Right cardiac atrium (tissue), 5 donors: Measurements from ENCODE around the gene WSB1. TPM values are rescaled to one million over a fixed set of nuclear protein-coding genes. Genes with fewer than 3 reads are reported as not detected.
A peak's percentile ranks its signal among the peaks of the same experiment; 100 is the strongest.

ENCODE experiments used
- ATAC-seq, 2 donors: fragments of 200-7000 bp; cut with Tn5 transposase; one replicate each; pipeline versions ENCODE4 v1.8.0 to v1.9.1; 2020; ENCODE audit warnings: moderate library complexity in 2 of 2, mild to moderate bottlenecking in 1 of 2
- DNase-seq, 3 donors: peaks; one replicate each; pipeline ENCODE4 v3.0.0-alpha.2; 2020
- H3K27ac ChIP-seq: one replicate; pipeline ENCODE4 v1.5.1; 2013; ENCODE audit warnings: mild to moderate bottlenecking, low read length, control low read depth, moderate library complexity
- H3K27me3 ChIP-seq: one replicate; pipeline ENCODE4 v1.6.1; 2013; ENCODE audit not compliant: control insufficient read depth, insufficient read depth
- H3K4me1 ChIP-seq: one replicate; pipeline ENCODE4 v1.6.1; 2013; ENCODE audit warnings: low read length; ENCODE audit not compliant: control insufficient read depth, insufficient read depth
- H3K4me3 ChIP-seq: one replicate; pipeline ENCODE4 v1.5.1; 2013; ENCODE audit warnings: low read length, control low read depth
- H3K9me3 ChIP-seq: one replicate; pipeline ENCODE4 v1.6.1; 2013; ENCODE audit warnings: low read length; ENCODE audit not compliant: control insufficient read depth
- WGBS: extraction: QIAGEN DNeasy Blood & Tissue Kit; methylation state at CpG from one replicate; pipeline ENCODE4 v1.1.7; 2013; 5-methylcytosine and 5-hydroxymethylcytosine counted together
- intact Hi-C, 4 donors: fragments of 100-400 bp; cut with DNase I; formaldehyde crosslinking; loops; one replicate each; pipeline versions ENCODE4 v1.11.0 to v1.14.0; 2022 to 2023
- polyA plus RNA-seq: library from polyadenylated mRNA; stranded (reverse); fragments of 200-250 nt; gene quantifications from one replicate; pipeline ENCODE4 v1.2.3, GENCODE V29; 2013
- total RNA-seq, 4 donors: library from RNA; stranded (reverse); fragmentation: NEBNext Ultra II Directional; extraction: Animal tissue kit (Norgen Biotek cat#: 25700); gene quantifications; one replicate each; pipeline ENCODE4 v1.2.1, GENCODE V29; 2021
- donor health status: healthy with polysubstance abuse.
- donor health status: DM: no; HTN: yes; CAD: no.
- donor health status: DM: no; HTN: no; CAD: no.
- donor health status: DM: no; HTN: yes; CAD: no; lungs with severe emphysema.
- donor health status: DM: yes; HTN: yes; CAD: no.

The WSB1 gene
- total and polyA plus RNA-seq, 5 donors: 65.6 to 130 (median 83.4) TPM

DNA sequence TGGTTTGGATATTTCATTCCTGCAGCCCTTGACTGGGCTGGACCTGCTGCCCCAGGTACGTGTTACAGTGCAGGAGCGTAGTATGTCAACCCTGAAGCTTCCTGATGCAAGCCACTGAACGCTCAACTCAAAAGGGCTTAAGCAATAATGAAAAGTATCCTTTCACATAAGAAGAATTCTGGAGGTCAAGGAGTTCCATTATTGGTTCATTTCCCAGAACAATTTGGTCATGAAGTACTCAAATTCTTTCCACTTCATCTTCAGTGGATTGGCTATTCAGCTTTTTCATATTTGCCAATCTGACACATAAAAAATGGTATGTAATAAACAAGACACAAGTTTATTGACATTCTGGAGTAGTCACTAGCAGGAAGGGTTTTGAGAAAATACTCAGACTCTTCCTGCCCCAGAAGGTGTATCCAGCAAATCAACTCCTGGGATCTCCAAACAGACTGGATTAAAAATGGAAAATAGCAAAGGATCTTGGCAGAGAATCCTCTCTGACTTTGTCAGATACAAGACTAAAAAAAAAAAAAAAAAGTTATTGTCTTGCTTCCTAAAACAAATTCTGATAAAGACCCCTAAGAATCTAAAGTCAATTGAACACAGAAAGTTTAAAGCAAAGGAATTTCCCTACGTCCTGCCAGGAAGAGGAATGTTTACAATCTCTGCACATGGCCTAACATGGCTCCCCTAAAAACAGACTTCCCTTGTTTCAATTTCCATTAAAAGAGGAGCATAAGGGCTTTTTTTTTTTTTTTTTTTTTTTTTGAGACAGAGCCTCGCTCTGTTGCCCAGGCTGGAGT lies 37.5 kb upstream of the WSB1 start:
- Histone ChIP-seq H3K4me1 (peaks cover 6% of the 10 kb centered on the region), H3K27ac (peak overlapping the region; percentile 96), H3K9me3 (no peaks in the 10 kb centered on the region), H3K27me3 (no peaks in the 10 kb centered on the region), H3K4me3 (no peak overlapping the region)
- WGBS: 56% methylated on average over 5 of the region's 5 CpGs
- intact Hi-C loops: no loop called here
- ATAC-seq (peak; percentile 67 to 89), DNase-seq (no peak)

DNA sequence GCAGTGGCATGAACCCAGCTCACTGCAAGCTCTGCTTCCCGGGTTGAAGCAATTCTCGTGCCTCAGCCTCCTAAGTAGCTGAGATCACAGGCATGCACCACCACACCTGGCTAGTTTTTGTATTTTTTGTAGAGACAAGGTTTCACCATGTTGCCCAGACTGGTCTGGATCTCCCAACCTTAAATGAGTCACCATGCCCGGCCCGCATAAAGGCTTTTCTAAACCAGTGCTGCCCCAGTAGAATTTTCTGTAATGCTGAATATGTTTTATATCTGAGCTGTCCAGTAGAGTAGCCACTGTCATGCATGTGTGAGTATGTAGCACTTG lies 36.9 kb upstream of the WSB1 start:
- WGBS: 65% methylated on average over 4 of the region's 4 CpGs
- Histone ChIP-seq H3K27ac (peak overlapping the region; percentile 75), H3K4me1 (peaks cover 6% of the 10 kb centered on the region), H3K9me3 (no peaks in the 10 kb centered on the region), H3K4me3 (no peak overlapping the region), H3K27me3 (no peaks in the 10 kb centered on the region)
- intact Hi-C loops: no loop called here
- peak; percentile 14 to 45 for ATAC-seq
- DNase-seq: peak in 1 of 3 donors; percentile 54

DNA sequence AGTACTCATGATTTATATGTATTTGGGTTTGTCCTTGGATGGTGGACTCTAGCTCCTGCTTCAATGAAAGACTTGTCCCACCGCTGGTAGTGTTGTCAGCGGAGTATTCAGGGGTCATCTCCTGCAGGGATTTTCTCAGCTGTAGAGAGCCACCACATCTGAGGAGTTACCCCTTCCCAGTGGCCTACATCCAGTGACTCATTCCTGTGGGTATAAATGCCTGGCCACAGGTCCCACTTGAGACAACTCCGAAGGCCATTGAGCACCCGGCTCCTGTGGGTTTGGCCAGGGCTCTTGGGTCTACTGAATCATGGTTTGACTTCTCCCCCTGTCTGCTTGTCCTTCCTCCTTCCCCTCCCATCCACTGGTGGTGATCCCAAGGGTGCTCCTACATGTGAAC lies 34.6 kb upstream of the WSB1 start:
- ATAC-seq: no peak
- peaks cover 6% of the 10 kb centered on the region for H3K4me1 ChIP-seq
- H3K9me3 ChIP-seq: no peaks in the 10 kb centered on the region

DNA sequence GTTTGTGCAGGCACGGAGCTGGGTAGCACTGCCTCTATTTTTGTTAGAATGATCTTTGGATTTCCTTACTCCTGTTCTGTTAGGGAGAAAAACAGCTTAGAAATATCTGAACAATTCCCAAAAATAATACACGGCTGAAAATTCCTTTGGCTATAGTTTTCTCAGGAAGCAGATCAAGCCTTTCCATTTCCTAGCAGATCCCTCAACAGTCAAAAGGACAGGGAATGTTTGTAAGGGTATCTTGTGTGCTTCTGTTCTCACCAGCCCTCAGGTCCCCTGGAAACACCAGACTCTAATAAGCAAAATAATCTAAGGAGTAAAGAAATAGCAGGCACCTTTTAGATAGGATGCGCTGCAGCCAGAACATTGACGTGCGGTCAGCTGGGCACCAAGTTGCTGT lies 30.5 kb upstream of the WSB1 start:
- H3K4me3 ChIP-seq: no peak overlapping the region
- no peak overlapping the region for H3K27ac ChIP-seq
- WGBS: 60% methylated on average over 5 of the region's 5 CpGs
- no peak for DNase-seq
- no peaks in the 10 kb centered on the region for H3K9me3 ChIP-seq
- H3K4me1 ChIP-seq: no peaks in the 10 kb centered on the region
- no peaks in the 10 kb centered on the region for H3K27me3 ChIP-seq
- intact Hi-C loops: no loop called here
- peak; percentile 65 to 90 for ATAC-seq

More for the DNA sequence above, 34.6 kb upstream of the WSB1 start:
- no peak overlapping the region for H3K4me3 ChIP-seq
- no peak overlapping the region for H3K27ac ChIP-seq
- intact Hi-C loops: no loop called here
- DNase-seq: no peak
- 96% methylated on average over 4 of the region's 4 CpGs for WGBS
- no peaks in the 10 kb centered on the region for H3K27me3 ChIP-seq

DNA sequence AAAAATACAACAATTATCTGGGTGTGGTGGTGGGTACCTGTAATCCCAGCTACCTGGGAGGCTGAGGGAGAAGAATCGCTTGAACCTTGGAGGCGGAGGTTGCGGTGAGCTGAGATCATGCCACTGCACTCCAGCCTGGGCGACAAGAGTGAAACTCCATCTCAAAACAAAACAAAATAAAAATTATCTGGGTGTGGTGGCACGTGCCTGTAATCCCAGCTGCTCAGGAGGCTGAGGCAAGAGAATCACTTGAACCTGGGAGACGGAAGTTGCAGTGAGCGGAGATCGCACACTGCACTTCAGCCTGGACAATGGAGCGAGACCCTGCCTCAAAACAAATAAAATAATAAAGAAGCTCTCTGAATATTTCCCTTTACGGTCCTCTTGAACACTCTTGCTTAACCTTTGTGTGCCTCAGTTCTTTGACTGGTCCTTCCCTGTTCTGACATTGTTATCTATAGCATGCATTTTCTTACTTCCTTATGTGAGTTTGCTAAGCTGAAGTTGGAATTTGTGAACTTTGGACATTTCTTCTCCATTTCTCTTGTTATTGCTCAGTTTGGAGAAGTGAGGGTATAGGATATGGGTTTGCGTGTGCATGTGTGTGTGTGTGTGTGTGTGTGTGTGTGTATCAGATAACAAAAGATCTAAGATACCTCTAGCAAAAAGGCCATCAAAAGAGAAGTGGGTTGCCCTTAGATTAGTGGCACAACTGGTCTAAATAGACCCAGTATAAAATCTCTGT lies 29.7 kb upstream of the WSB1 start:
- peak overlapping the region; percentile 48 for H3K27ac ChIP-seq
- 93% methylated on average over 11 of the region's 11 CpGs for WGBS
- H3K27me3 ChIP-seq: no peaks in the 10 kb centered on the region
- intact Hi-C loops: no loop called here
- no peaks in the 10 kb centered on the region for H3K9me3 ChIP-seq
- H3K4me3 ChIP-seq: no peak overlapping the region
- DNase-seq (peak in 1 of 3 donors; percentile 33), ATAC-seq (no peak)
- no peaks in the 10 kb centered on the region for H3K4me1 ChIP-seq

DNA sequence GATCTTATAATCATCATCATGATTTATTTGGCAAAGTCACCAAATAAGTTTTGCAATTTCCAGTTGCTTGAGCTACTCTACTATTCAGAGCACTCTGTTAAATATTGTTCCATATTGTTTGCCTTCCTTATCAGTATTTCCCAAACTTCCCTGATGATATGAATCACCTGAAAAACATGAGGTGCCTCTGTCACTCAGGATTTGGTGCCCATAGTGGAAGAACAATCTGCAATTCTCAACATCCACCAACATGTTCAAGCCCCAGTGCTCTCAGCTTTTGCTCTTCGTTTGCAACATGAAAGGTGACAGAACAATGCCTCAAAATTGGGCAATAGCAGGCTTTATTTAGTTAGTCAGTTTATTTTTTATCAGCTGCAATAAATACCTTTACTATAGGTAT lies 28.6 kb upstream of the WSB1 start:
- intact Hi-C loops: loop anchor here in 1 of 4 donors (5.0 kb wide), 1 partner anchor 52 kb away; no protein-coding TSS in a partner anchor
- 68% methylated on average over 1 of the region's 1 CpG for WGBS
- Histone ChIP-seq H3K4me3 (no peak overlapping the region), H3K27ac (no peak overlapping the region), H3K27me3 (no peaks in the 10 kb centered on the region), H3K9me3 (no peaks in the 10 kb centered on the region), H3K4me1 (no peaks in the 10 kb centered on the region)
- no peak for DNase-seq
- ATAC-seq: peak in 1 of 2 donors; percentile 56

GRCh38 chr17:27266228-27266627 lies 27.7 kb upstream of the WSB1 start:
- H3K4me3 ChIP-seq: no peak overlapping the region
- H3K27ac ChIP-seq: no peak overlapping the region
- H3K4me1 ChIP-seq: no peaks in the 10 kb centered on the region
- DNase-seq (no peak), ATAC-seq (no peak)
- 70% methylated on average over 1 of the region's 1 CpG for WGBS
- intact Hi-C loops: loop anchor here in 1 of 4 donors (5.0 kb wide), 1 partner anchor 51 kb away; no protein-coding TSS in a partner anchor
- no peaks in the 10 kb centered on the region for H3K9me3 ChIP-seq
- H3K27me3 ChIP-seq: no peaks in the 10 kb centered on the region

- DNase-seq: no peak
- intact Hi-C loops: loop anchor here in 1 of 4 donors (5.0 kb wide), 1 partner anchor 49 kb away; no protein-coding TSS in a partner anchor
- WGBS: 73% methylated on average over 6 of the region's 6 CpGs
These were observed 25.4 kb upstream of the WSB1 start for GRCh38 chr17:27268394-27269085.

GRCh38 chr17:27269201-27269600 lies 24.7 kb upstream of the WSB1 start:
- ATAC-seq (no peak), DNase-seq (no peak)
- H3K27ac ChIP-seq: no peak overlapping the region
- WGBS: 91% methylated on average over 1 of the region's 1 CpG
- H3K9me3 ChIP-seq: no peaks in the 10 kb centered on the region
- H3K27me3 ChIP-seq: no peaks in the 10 kb centered on the region
- intact Hi-C loops: loop anchor here in 1 of 4 donors (5.0 kb wide), 1 partner anchor 48 kb away; no protein-coding TSS in a partner anchor
- H3K4me1 ChIP-seq: no peaks in the 10 kb centered on the region
- H3K4me3 ChIP-seq: no peak overlapping the region

More at GRCh38 chr17:27268394-27269085, 25.4 kb upstream of the WSB1 start:
- no peak for ATAC-seq
- Histone ChIP-seq H3K27me3 (no peaks in the 10 kb centered on the region), H3K4me1 (no peaks in the 10 kb centered on the region), H3K9me3 (no peaks in the 10 kb centered on the region), H3K27ac (no peak overlapping the region), H3K4me3 (no peak overlapping the region)

DNA sequence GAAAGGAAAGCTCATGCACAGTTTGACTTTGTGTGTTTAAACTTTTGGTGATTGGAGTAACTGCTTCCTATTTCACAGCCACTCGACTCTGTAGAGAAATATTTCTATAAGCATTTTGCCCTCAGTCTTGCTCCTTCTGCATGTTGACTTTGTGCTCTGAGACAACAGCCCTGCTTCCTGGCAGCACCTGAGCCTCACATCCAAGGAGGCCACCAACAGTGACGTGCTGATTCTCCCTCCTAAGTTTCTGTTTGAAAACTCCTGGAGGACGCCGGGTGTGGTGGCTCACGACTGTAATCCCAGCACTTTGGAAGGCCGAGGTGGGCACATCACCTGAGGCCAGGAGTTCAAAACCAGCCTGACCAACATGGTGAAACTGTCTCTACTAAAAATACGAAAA lies 23.9 kb upstream of the WSB1 start:
- H3K9me3 ChIP-seq: no peaks in the 10 kb centered on the region
- H3K4me1 ChIP-seq: no peaks in the 10 kb centered on the region
- intact Hi-C loops: loop anchor here in 1 of 4 donors (5.0 kb wide), 1 partner anchor 47 kb away; no protein-coding TSS in a partner anchor
- H3K27me3 ChIP-seq: no peaks in the 10 kb centered on the region
- H3K4me3 ChIP-seq: no peak overlapping the region
- DNase-seq (no peak), ATAC-seq (no peak)
- WGBS: 88% methylated on average over 7 of the region's 7 CpGs
- H3K27ac ChIP-seq: no peak overlapping the region
